C4-2B (cell line): Measurements from ENCODE around the gene MPP2.

Source experiments
- CTCF ChIP-seq: fragments of 450-650 bp; conservative IDR thresholded peaks from 2 replicates; pipeline ENCODE4 v1.5.1; 2017; ENCODE audit warnings: mild to moderate bottlenecking
- ZFX ChIP-seq: fragments of 450-650 bp; IDR thresholded peaks from 2 replicates; pipeline ENCODE4 v1.6.1; 2017

- TF ChIP-seq CTCF (no peak), ZFX (no peak)
These were observed 1.8 kb downstream of the MPP2 start for GRCh38 chr17:43905400-43905984.
